GM21526 (cell line): Measurements from ENCODE around the gene PARD3B.

Source experiments
- ATAC-seq: cut with Tn5 transposase; IDR thresholded peaks from one replicate; pipeline ENCODE4 v1.9.1; 2021; ENCODE audit warnings: moderate library complexity; ENCODE audit not compliant: unreplicated experiment, low FRiP score

PARD3B gene

DNA sequence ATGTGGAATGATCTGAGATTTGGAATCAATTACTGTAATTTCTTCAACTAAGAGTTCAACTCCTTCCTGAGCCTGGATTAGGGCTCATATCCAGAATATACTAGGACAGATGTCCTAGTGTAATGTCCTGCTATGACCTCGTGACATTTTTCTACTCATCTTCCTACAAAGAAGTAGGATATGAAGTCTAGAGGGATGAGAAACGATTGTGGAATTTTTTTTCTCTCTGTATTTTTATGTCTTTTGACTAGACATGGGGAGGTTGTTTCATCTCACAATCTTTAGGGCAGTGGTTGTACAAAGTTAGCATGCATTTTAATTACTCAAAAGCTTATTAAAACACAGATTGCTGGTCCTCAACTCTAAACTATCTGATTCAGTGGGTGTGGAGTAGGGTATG is 203.0 kb downstream of the PARD3B start:
- ATAC-seq, result no peak

DNA sequence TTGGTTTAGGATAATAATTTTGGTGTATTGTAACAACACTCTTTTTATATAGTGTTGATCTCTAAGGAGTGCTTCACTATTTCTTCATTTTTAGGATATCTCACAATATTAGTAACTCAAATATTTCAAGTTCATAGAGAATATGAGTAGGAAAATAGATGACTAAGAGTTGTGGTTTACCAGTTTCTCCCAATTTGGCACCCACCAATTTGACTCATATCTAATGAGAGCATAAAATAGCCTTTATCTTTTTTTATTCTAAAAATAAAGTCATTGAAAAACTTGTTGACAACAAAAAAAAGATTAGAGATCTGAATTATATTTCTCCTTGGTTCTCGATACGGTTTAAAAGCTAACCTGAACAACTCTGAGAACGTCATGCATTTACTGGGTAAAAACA is 204.0 kb downstream of the PARD3B start:
- ATAC-seq, result no peak

DNA sequence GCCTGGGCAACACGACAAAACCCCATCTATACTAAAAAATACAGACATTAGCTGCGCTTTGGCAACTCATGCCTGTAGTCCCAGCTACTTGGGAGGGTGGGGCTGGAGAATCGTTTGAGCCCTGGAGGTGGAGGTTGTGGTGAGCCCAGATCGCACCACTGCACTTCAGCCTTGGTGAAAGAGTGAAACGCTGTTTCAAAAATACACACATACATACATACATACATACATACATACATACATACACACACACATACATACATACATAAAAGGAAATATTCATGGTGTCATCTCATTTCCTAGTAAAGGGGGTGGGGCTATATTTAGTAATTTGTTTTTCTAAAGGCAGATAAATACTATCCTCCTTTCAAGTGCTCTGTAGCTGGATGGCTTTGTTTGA is 205.1 kb downstream of the PARD3B start:
- ATAC-seq, result no peak

DNA sequence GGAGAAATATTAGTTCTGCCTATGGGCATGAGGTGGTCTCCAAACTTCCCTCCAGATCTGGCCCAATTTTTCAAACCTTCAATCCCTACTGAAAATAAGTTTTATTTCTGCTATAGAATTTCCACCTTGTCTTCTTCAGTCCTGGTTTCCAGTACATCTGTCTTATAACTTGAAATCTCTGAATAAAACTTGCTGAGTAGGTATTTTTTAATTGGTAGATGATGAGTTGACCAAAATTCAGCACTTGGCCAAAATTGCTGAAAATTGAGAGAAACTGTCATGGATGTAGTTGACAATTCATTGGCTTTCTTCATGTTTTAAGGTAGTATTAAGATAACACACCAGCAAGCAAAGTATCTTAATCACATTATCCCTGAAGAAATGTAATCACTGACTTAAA is 206.2 kb downstream of the PARD3B start:
- no peak for ATAC-seq

DNA sequence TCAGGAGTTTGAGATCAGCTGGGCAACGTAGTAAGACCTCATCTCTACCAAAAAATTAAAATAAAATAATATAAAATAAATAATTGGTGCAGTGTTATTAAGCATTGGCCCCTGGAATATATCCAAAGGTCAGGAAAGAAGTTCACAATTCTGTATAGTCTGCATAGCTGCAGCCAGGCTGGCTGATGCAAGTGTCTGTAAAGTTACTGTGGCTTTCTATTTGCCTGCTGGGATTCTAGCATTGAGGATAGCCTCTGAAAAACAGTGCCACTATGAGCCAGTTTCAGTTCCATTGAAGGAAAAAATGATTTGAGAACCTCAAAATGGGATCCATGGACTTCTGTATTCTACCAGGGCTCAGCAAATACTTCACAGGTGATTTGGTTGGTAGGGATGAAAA is 208.6 kb downstream of the PARD3B start:
- no peak for ATAC-seq

DNA sequence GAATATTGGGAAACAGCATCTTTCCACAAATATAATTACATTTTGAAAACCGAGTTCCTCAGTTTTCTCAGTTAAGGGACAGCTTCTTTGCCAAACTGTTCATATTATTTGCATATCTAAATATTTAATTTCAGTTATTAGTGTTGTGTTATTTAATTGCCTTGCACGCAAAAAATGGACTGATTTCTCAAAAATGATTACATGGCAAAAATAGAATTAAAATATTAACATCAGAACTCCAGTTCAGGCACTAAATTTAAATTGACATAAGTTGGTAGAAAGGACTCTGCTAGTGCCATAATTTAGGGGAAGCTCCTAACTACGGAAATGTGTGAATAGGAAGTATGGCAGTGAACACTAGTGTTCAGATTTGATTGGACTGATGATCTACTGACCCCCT is 209.6 kb downstream of the PARD3B start:
- ATAC-seq, result no peak

DNA sequence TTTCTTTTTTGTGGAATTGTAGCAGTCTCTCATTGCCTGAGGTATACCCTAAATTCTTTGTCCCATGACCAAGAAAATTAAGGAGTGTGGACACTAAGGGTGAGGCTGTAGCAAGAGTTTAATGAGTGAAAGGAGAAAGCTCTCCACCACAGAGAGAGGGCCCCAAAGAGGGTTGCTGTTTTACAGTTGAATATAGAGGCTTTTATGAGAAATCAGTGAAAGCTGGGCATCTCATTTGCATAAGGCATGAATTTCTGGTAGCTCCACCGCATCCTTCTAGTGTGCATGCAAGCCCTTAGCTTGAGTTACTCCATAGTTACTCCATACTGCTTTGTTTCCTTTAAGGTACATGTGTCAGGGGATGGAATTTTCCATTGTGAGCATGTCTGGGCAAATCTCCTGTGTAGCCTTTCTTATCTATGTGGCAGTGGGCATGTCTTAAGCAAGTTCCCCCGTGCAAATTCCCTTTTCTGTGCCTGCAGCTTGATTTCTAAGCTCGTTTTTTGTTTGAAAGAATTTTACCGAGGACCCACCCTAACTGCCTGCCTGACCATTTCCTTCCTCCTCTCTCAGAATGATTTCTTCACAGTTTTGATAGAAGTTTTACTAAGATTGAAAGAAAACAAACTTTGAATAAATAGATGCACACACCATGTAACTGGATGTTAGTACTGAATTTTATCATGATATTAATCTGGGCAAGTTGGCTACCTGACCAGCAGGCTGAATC is 218.9 kb downstream of the PARD3B start:
- no peak for ATAC-seq

DNA sequence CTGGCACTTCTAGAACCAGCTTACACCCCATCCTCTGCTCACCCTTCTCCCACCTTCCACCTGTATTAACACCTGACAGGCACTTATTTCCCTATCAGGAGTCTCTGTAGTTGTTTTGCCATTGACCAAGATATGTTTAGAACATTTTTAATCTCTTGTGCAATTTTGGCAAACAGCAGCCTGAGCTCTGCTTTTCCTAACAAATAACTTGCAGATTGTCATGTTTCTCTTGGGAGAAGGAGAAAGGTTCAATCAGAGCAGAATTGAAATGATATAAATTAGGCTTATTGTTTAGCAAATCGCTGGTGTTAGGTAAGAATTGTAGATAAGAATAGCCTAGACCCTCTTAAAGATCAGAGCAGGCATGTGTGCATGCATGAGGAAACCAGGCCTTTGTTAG is 225.5 kb downstream of the PARD3B start:
- ATAC-seq, result no peak

DNA sequence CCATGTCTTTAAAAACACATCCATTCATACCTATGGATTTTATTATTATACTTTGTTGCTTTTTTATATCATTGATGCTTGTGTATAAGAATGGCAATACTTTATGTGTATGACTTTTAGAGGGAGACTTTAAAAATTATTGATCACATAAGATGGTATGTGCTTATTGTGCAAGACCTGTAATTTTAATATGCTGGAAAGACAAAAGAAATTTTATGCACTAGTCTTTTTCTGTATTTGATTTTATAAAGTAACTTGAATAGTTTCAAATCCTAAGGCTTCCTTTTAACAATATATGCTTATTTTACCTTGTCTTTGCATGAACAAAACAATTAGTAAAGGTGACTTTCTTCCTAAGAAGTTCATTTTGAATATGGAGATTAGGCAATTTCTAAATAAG is 226.4 kb downstream of the PARD3B start:
- ATAC-seq, result no peak

DNA sequence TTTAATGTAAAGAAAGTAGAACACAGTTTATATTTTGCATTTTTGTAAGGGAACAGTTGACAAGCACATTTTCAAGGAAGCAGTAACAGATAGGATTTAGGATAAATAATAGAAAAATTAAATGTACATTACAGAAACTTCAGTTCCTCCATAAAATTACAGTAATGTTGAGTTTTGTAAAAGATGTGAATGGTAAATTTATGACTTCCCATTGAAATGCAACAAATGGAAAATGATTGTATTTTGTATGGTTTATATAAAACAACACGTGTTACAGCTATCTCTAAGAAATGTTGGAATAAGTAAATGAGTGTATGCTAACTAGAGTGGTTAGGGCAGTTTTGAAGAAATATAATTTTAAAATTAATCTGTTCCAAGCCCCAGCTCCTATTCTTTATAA is 227.3 kb downstream of the PARD3B start:
- no peak for ATAC-seq

DNA sequence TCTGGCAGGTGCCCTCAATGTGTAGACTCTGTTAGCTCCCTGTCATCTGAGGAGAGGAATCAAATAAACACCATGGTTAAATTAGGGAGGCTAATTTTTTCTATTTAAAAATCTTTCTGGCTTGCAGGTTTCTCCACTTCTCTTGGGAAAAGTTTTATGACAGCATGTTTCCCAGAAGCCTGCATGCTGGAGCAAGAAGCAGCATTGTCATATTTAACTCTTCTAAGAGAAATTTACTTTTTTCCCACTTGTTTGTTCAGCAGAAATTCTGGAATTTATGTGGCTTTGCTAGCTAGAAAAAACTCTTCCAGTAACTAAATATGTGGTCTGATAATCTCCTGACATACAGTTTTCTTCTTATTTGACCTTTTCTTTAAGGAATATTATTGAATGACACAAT is 230.5 kb downstream of the PARD3B start:
- ATAC-seq, result no peak

DNA sequence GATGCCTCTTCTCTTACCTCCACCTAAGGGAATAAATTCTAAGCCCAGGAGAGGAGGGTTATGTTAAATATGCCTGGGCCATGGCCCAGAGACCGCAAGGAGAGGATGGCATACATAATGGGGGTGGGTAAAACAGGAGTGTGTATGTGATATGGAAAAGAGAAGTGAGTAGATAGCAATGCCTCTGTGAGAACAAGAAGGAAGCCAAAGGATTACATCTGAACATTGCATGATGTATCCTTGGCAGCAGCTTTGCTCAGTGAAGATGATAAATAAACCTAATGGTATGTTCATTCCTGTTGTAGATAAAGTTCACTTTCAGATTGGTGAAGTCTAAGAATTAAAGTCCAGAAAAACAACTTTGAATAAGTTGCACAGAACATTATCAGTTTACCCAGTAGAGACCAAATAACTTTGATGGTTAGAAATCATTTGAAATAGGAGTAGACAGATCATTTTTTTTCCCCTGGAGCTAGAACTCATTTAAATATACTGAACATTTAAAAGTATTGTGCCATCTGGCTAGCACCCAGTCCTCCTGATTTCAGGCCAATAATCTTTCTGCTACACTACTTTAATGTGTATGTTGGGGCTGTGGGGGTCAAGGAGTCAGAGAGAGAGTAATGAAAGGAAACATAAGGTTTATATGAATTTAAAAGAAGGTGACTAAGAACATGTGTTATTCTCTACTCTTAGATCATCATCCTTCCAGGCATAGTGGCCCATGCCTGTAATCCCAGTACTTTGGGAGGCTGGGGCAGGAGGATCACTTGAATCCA is 231.7 kb downstream of the PARD3B start:
- no peak for ATAC-seq

DNA sequence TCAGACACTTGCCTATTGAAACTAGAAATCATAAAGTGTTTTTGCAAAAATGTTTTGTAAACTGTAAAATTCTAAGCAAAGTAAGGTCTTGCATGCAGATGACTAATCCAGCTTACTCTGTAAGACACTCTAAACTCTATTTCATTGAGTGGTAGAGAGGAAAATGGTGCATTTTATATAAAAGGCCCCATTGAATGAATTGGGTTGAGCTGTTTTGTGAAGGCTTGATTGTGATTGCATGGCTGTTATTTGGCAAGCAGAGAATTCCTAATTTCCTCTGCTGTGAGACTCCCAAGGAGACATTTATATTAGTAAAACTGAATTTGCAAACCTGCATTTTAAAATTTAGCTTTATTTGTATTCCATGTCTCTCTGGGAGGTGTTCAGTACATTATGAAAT is 234.5 kb downstream of the PARD3B start:
- ATAC-seq, result no peak

DNA sequence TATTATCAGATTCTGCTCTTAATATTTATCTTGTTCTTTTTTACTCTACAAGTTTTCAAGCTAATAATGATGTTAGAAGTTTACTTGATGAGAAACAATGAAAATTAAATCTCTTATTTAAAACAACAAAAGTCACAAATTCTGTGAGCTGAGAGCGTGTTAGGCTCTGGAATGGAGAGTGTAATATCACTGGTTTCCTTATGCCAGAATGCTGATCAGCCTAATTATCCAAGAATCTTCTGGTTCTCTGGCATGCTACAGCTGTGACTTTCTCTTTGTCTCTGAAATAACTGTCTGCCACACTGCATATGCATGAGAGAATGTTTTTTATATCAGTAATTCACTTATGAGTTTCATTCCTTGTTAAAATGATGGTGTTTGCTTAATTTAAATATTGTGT is 236.7 kb downstream of the PARD3B start:
- no peak for ATAC-seq

DNA sequence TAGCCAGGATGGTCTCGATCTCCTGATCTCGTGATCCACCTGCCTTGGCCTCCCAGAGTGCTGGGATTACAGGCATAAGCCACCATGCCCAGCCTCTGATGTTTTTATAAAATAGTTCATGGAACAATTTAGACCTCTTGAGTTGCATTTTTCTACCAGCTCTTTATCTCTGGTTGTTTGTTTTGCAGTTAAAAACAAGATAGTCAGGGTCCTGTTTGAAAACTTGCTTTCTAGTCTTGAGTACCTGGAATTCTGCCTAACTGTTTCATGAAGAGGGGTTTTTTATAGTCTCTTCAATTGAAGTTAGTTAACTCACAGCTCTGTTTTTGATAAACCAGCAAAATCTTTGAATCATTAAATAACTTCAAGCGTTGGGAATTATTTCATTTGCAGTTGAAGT is 244.8 kb downstream of the PARD3B start:
- ATAC-seq, result no peak

DNA sequence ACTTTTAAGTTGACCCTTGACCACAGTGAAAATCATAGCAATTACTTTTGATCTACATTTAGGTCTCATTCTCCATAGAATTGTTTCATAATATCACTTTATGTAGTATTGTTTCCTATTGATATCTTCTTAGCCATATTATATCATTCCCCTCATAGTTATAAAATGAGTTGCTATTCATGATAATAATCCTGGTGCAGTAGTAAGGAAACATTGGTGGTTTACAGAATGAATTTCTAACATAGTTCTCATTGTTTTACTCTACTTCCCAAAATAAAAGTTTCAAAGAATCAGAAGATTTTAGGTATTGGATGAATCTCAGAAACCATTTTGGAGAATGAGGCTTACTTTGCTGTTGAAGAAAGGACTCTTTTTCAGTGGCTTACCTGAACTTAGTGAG is 246.0 kb downstream of the PARD3B start:
- no peak for ATAC-seq

DNA sequence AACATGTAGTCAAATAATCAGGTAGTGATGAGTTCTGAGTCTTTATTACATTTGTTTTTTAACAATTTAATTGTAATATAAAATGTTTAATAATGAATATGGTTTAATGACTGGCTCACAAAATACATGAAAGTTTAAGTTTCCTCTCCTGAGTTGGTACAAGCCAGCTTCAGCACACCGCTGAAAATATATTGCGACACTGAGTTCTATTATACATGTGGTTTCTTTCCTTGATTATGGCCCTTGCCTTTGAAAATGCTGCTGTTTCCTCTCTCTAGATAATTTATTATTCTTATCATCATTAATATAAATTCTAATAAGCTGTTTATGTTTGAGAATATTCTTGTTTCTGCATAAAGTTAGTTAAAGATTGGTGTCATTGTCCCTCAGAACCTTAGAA is 249.3 kb downstream of the PARD3B start:
- ATAC-seq, result no peak

DNA sequence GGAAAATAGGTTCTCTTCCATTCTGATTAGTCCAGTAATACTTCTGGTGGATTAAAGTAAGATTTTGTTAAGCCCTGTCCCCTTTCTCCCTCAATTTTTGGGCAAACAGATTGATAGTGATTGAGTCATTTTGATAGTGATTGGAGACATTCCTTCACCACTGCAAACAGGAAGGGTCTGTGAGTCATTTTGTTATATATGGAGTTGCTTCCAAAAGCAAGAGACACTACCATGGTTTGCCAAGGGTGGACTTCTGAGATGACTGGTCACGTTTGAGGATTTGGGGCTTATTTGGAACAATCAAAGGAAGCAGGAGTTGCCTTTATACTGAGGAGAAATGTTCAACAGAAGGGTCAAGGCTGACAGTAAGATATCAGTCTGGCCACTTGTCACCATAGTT is 249.9 kb downstream of the PARD3B start:
- ATAC-seq, result no peak

DNA sequence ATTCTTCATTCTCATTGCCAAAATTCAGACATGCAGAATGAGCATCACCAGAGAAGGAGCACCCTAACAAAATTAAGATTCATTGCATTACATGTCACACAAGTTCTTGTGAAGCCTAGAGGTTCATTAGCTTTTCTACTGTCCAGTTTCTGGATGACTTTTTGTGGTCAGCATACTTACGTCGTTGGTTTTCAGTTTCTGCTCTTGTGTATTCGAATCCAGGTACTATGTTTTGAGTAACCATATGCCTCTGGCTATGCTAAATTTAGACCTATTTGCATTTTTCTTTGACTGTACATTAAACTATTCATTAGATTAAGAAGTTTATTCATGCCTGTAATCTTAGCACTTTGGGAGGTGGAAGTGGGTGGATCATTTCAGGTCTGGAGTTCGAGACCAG is 251.3 kb downstream of the PARD3B start:
- ATAC-seq, result peak; percentile 86

DNA sequence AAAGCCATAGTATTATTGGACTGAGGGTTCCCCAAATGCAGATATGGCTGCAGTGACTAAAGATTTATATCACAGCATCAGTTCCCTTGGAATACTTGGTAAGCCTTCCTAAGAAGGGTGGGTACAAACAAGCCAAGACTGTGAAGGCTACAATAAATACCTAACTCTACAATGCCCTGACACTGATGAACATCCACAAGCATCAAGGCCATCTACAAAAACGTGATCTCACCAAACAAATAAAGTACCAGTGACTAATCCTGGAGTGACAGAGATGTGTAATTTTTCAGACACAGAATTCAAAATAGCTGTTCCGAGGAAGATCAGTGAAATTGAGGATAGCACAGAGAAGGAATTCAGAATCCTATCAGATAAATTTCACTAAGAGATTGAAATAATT is 254.5 kb downstream of the PARD3B start:
- ATAC-seq, result no peak

DNA sequence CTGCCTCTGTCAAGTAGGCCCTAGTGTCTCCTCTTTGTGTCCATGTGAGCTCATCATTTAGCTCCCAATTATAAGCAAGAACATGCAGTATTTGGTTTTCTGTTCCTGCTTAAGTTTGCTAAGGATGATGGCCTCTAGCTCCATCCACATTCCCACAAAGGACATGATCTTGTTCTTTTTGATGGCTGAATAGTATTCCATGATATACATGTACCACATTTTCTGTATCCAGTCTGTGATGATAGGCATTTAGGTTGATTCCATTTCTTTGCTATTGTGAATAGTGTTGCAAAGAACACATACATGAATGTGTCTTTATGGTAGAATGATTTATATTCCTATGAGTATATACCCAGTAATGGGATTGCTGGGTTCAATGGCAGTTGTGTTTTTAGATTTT is 263.2 kb downstream of the PARD3B start:
- ATAC-seq, result no peak

DNA sequence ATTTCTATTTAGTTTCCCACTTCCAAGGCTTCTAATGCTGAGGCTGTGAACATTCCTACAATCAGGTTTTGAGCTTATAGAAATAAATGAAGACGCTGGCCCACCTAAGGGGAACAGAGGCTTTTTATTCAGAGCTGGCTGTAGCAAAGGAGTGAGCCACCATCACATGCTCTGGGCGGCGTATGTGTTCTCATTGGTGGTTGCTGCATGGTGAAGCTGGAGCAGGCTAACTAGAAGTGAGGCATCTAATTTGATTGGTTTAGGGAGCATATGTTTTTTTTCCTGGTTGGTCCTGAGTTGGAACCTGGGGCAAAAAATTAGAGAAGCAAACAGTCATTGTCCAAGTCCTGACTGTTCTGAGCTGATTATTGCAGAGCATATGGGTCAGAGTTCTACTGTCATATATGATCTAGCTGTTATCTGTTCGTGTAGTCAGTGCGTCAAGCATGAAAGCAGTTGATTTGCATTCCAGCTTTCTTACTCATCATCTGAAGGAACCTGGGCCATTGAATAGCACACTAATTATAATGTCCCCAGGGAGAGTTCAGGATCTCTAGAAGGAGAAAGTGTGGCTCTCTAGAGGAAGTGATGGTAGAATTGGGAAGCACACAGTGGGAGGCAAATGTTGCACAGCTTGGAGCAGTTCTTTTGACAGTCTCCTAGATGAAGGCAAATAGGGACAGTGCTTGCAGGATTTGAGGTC is 279.6 kb downstream of the PARD3B start:
- ATAC-seq, result no peak
